Measurements from ENCODE around the gene STAMBP.

STAMBP gene

DNA sequence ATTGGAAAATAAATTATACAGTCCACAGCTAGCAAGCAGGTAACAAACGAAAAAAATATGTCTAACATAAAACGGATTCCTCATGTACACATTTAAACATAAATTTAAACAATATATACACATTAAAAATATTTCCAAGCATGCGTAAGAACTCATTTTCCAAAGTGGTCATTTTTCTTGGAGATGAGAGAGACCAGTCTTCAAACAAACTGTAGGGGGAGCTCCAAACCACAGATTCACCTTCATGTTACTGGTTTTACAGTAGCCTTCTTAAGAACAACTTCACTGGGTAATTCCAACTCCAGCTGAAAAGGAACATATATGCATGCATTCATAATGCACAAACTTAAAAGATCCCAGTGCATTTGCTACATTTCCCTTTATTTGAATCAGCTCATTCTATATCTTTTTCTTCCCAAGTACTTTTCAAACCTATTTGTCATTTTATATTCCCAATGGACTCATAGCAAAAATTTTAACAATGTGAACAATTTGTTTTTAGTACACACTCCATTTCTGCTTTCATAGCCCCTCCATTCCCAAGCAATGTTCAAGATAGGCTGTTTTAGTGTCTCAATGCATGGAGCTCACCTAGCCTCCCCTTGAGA is 4.7 kb upstream of the STAMBP start:
- no peak overlapping the region for H3K27ac Mint-ChIP-seq
- peak; percentile 43 for DNase-seq
- no peaks in the 10 kb centered on the region for H3K9me3 Mint-ChIP-seq
- peaks cover 7% of the 10 kb centered on the region for H3K27me3 Mint-ChIP-seq
- CTCF ChIA-PET: interaction anchor here (0.6 to 5.5 kb wide), 36 partner anchors 8 to 575 kb away, joined by 3 to 50 read pairs (median 4); partner anchors contain the start of gene BOLA3
- peaks cover 2% of the 10 kb centered on the region for H3K36me3 Mint-ChIP-seq
- H3K4me3 Mint-ChIP-seq: no peak overlapping the region
- peaks cover 14% of the 10 kb centered on the region for H3K4me1 Mint-ChIP-seq

DNA sequence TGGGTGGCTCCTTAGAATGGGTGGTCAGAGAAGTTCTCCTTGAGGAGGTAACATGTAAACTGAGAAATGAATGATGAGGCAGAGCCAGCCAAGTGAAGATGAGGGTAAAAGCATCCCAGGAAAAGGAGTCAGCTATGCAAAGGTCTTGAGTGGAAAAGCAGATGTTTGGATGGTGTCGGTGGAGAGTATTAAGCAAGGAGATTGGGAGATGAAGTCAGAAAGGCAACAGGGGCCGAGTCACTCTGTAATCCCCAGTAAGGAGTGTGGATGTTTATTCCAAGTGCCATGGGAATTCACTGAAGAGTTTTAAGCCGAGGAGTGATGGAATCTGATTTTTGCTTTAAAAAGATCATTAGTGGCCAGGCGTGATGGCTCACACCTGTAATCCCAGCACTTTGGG is 3.4 kb upstream of the STAMBP start:
- Mint-ChIP-seq H3K4me1 (peaks cover 26% of the 10 kb centered on the region), H3K36me3 (peaks cover 2% of the 10 kb centered on the region)

DNA sequence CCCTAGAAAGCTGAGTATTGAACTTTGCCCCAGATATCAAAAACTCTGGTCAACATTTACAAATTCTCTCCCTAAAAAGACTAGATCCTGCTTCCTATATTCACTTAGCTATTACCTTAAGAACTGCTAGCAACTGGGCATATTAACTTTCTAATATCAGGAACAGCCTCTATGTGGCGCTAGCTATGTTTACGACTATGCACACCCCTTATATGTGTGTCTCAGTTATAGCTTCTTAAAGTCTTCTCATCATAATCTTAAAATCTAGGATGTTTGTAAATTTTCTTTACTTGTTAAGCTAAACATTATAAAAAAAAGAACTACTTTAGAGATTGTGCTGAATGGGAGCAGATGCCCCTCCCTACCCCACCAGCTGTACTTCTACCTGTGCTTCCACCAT is 1.7 kb upstream of the STAMBP start:
- peaks cover 33% of the 10 kb centered on the region for H3K4me1 Mint-ChIP-seq
- no peaks in the 10 kb centered on the region for H3K9me3 Mint-ChIP-seq
- H3K36me3 Mint-ChIP-seq: peaks cover 14% of the 10 kb centered on the region
- no peak for DNase-seq
- H3K27ac Mint-ChIP-seq: no peak overlapping the region
- H3K4me3 Mint-ChIP-seq: peak overlapping the region; percentile 67
- peaks cover 4% of the 10 kb centered on the region for H3K27me3 Mint-ChIP-seq
- CTCF ChIA-PET: interaction anchor here (0.6 to 5.5 kb wide), 35 partner anchors 11 to 564 kb away, joined by 3 to 50 read pairs (median 4); partner anchors contain the start of genes BOLA3 and MOB1A

More for the DNA sequence above, 3.4 kb upstream of the STAMBP start:
- Mint-ChIP-seq H3K9me3 (no peaks in the 10 kb centered on the region), H3K27ac (no peak overlapping the region), H3K27me3 (peaks cover 4% of the 10 kb centered on the region), H3K4me3 (no peak overlapping the region)
- CTCF ChIA-PET: interaction anchor here (0.9 to 5.5 kb wide), 12 partner anchors 10 to 510 kb away, joined by 3 to 50 read pairs (median 7); partner anchors contain the start of gene BOLA3
- DNase-seq: no peak

DNA sequence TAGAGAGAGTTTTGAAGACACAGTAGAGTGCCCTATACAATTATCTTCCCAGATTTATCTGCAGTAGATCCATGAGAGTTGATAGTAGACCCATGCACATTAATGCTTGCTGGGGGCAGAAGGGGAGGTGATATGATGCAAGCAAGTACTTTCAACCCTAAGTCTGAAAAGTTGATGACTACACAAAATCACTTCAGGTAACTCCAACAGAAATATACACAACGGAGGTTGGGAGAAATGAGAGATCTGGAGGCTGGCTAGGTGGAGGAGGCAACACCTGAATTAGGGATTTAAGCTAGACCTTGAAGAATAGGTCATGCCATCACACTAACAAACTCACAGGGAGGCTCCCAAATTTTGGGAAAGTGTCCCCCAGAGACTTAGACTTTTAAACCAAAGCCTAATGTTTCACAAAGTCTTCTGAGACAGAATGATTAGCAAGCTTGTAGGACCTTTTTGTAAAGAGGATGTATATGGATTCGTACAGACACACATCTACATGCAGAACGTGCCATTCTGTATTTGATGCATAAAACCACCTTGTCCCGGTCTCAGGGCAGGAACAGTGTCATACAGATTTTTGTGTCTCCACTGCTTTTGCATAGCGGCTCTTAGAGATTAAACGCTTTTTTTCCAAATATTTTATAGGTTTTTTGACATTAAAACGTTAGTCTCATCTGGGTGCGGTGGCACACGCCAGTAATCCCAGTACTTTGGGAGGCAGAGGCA is 937 bp upstream of the STAMBP start:
- Mint-ChIP-seq H3K27me3 (peaks cover 4% of the 10 kb centered on the region), H3K9me3 (peaks cover 5% of the 10 kb centered on the region), H3K4me3 (peak overlapping the region; percentile 91), H3K4me1 (peaks cover 39% of the 10 kb centered on the region), H3K27ac (peak overlapping the region; percentile 94), H3K36me3 (peaks cover 22% of the 10 kb centered on the region)
- no peak for DNase-seq
- CTCF ChIA-PET: interaction anchor here (0.7 to 5.5 kb wide), 28 partner anchors 18 to 713 kb away, joined by 3 to 50 read pairs (median 4); partner anchors contain the start of genes BOLA3 and MOB1A

DNA sequence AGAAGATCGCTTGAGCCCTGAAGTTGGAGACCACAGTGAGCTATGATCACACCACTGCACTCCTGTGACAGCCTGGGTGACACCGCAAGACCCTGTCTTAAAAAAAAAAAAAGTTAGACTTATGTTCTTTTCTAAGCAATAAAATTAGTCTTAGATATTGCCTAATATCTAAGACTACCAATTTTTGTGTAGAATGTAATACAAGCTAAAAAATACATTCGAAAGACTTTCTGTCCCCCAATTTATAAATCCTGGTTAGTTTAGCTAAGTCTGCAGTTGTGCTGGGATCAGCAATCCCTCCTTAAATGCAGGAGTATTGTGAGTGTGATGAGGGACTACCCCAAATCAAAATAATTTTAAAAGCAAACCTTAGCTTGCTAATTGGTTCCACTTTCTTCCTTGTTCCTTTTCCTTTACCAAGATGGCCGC is 358 bp upstream of the STAMBP start:
- peaks cover 40% of the 10 kb centered on the region for H3K4me1 Mint-ChIP-seq
- H3K36me3 Mint-ChIP-seq: peaks cover 26% of the 10 kb centered on the region
- H3K9me3 Mint-ChIP-seq: peaks cover 6% of the 10 kb centered on the region
- CTCF ChIA-PET: interaction anchor here (0.6 to 5.5 kb wide), 20 partner anchors 17 to 713 kb away, joined by 3 to 50 read pairs (median 4); partner anchors contain the start of genes BOLA3 and MOB1A
- peak overlapping the region; percentile 91 for H3K4me3 Mint-ChIP-seq
- no peak for DNase-seq
- peak overlapping the region; percentile 94 for H3K27ac Mint-ChIP-seq
- H3K27me3 Mint-ChIP-seq: peaks cover 4% of the 10 kb centered on the region

DNA sequence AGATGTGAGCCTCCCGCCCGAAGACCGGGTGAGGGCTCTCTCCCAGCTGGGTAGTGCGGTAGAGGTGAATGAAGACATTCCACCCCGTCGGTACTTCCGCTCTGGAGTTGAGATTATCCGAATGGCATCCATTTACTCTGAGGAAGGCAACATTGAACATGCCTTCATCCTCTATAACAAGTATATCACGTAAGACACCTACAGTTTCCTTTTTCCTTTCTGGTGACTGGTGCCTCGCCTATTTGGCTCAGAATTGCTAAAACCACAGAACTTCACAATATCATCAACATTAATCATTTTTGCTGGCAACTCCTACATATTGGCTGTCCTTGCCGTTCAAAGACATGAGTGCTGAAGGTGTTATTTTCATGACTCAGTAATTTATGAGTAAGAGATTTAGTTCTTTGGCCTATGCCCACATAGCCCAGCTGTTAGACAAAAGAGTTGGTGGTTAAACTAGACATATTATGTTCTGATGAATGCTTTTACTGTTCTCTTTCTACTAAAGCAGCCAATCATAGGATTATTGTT is 2.2 kb downstream of the STAMBP start:
- Mint-ChIP-seq H3K27ac (peak overlapping the region; percentile 60), H3K4me3 (peak overlapping the region; percentile 8), H3K4me1 (peaks cover 40% of the 10 kb centered on the region), H3K27me3 (no peaks in the 10 kb centered on the region), H3K36me3 (peaks cover 42% of the 10 kb centered on the region), H3K9me3 (peaks cover 6% of the 10 kb centered on the region)
- DNase-seq: no peak
- CTCF ChIA-PET: interaction anchor here (1.4 kb wide), 1 partner anchor 14 kb away, joined by 3 read pairs; no protein-coding TSS in a partner anchor

DNA sequence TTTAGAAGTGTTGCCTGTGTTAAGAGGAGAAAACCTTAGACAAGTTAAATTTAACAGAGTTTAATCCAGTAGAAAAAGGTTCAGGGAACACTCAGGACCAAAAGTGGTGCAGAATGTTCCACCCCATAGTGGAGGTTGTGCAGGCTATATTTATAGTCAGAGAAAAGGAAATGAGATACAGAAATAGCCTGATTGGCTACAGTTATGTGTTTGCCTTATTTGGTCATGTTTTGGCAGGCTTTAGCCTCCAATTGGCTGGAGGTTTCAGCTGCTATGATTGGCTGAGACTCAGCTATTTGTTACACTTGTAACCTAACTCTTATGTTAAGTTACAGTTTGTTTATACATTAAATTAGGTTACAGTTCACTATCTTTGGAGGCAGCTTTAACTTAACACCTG is 4.2 kb downstream of the STAMBP start:
- CTCF ChIA-PET: no interaction called here
- Mint-ChIP-seq H3K27me3 (no peaks in the 10 kb centered on the region), H3K9me3 (peaks cover 6% of the 10 kb centered on the region), H3K4me1 (peaks cover 33% of the 10 kb centered on the region), H3K27ac (no peak overlapping the region), H3K4me3 (no peak overlapping the region), H3K36me3 (peaks cover 46% of the 10 kb centered on the region)
- DNase-seq: no peak

DNA sequence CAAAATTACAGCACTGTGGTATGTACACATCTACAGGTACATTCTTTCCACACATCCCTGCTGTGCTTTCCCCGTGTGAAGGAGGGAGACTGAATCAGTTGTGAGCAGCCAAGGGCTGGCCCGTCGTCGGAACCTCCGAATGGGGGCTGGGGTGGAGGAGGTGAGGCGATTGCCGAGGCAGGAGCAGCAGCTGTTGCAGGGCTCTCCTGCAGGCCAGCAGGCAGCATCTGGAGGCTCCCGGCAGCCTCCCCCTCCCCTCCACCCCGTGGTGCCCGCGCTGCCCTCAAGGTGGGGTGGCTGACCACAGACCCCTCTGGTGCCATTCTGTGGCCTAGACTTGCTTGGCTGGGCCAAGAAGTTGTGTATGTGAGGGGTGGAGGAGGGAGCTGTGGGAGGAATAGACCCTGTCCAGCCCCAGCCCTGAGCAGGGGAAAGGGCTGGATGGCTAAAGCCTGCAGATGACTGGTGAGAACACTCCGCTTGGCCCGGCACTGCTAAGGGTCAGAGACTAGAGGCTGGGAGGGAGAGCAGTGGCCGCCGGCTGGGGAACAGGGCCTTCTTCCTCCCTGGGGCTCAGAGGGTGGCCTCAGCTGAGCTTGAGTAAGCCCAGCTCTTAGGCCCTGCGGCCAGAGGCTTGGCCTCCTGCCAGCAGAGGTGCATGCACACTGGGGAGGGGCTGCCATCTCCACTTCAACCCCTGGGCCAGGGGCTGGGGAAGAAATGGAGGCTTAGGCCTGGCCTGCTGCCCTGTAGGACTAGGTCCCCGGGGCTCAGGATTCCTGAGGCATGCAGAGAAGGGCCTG is 7.6 kb downstream of the STAMBP start:
- Mint-ChIP-seq H3K4me1 (peaks cover 6% of the 10 kb centered on the region), H3K9me3 (peaks cover 6% of the 10 kb centered on the region), H3K27ac (no peak overlapping the region), H3K36me3 (peaks cover 44% of the 10 kb centered on the region), H3K27me3 (no peaks in the 10 kb centered on the region), H3K4me3 (no peak overlapping the region)
- DNase-seq: no peak
- CTCF ChIA-PET: no interaction called here

DNA sequence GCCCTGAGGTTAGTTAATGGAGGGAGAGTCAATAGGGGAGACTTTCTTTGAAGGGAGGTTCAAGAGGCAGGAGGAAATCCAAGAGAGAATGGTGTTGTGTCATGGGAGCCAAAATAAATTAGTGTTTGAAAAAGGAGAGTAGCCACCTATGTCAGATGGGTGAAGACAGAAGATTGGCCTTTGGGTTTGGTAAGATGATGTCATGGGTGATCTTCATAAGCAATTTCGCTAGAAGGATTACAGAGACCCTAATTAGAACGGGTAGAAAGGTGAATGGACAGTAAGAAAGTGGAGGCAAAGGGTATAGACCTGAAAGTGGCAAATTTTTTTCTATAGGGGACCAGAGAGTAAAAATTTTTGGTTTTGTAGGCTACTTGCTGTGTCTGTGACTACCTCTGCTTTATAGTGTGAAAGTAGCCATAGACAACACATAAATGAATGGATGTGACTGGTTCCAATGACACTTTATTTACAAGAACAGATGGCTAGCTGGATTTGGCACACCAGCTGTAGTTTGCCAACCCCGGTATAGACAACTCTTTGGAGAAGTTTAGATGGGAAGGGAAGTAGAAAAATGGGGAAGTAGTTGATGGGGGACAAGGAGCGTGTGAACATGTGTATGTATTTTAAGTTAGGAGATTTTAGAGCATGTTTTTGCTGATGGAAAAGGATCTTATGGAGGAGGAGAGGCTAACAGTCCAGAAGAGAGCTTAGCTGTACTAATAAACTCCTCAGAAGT is 9.3 kb downstream of the STAMBP start:
- no peak for DNase-seq
- no peak overlapping the region for H3K4me3 Mint-ChIP-seq
- no peaks in the 10 kb centered on the region for H3K4me1 Mint-ChIP-seq
- H3K9me3 Mint-ChIP-seq: no peaks in the 10 kb centered on the region
- no peak overlapping the region for H3K27ac Mint-ChIP-seq
- no peaks in the 10 kb centered on the region for H3K27me3 Mint-ChIP-seq
- peaks cover 30% of the 10 kb centered on the region for H3K36me3 Mint-ChIP-seq
- CTCF ChIA-PET: interaction anchor here (2.0 kb wide), 1 partner anchor 14 kb away, joined by 6 read pairs; no protein-coding TSS in a partner anchor

DNA sequence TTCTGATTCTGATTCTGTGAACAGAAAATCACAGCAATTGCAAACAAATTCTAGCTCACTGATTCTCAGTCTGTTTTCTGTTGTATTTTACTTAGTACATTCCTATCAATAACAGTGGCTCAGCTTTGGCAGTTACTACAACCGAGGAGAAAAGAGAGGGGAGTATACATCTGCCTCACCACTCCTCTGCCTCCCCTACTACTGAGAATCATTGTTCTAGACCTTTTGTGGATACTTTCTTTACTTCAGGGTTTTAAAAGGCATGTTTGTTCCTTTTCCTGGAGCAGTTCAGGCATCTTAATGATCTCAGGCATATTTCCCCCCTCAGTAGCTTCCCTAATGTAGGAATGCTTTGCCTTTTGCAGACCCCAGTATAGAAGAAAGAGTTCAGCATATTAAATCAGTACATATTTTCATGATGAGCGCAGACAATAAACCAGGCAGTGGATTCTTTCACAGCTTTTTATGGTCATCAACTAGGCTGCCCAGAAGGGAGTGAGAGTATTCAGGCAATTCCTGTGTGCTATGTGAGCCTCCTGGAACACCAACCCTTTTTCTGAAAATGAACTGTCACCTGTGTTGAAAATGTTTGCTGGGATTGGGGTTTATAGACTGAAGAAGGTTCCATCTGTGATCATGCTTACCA is 10.3 kb downstream of the STAMBP start:
- Mint-ChIP-seq H3K27ac (no peak overlapping the region), H3K36me3 (peaks cover 22% of the 10 kb centered on the region), H3K27me3 (no peaks in the 10 kb centered on the region), H3K9me3 (no peaks in the 10 kb centered on the region), H3K4me3 (no peak overlapping the region), H3K4me1 (peaks cover 1% of the 10 kb centered on the region)
- CTCF ChIA-PET: interaction anchor here (1.2 to 2.0 kb wide), 2 partner anchors 15 to 82 kb away, joined by 4 to 6 read pairs; no protein-coding TSS in a partner anchor
- DNase-seq: no peak

DNA sequence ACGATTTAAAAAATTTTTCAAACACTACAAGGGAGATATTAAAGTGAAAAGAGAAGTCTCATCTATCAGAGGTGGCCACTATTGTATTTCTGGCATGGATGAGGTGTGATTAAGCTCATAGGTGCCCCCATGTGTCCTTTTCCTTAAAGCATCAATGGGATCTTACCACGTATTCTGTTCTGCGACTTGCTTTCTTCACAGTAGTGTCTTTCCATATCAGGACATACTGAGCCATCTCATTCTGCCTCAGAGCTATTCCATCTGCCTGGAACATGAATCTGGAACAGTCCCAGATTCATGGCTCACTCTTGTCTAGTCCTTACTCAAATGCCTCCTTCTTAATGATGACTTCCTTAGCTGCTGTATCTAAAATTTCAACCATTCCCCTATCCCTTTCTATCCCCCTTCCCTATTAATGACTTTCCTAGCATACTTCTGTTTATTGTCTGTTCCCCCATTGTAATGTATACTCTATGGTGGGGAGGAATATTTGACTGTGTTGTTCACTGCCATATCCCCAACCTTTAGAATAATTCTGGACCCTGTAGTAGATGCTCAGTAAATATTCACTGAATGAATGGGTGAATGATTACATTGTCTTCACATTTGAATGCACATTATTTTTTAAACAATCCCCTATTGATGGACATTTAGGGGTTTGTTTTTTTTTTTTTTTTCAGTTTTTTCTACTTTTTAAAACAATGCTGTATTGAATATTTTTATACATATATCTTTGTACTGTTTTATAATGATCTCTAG is 11.1 kb downstream of the STAMBP start:
- no peak overlapping the region for H3K4me3 Mint-ChIP-seq
- H3K36me3 Mint-ChIP-seq: peaks cover 24% of the 10 kb centered on the region
- H3K9me3 Mint-ChIP-seq: no peaks in the 10 kb centered on the region
- no peaks in the 10 kb centered on the region for H3K27me3 Mint-ChIP-seq
- peaks cover 4% of the 10 kb centered on the region for H3K4me1 Mint-ChIP-seq
- DNase-seq: no peak
- CTCF ChIA-PET: interaction anchor here (1.2 to 2.0 kb wide), 2 partner anchors 16 to 81 kb away, joined by 4 to 6 read pairs; no protein-coding TSS in a partner anchor
- H3K27ac Mint-ChIP-seq: no peak overlapping the region

Measured in activated naive CD4-positive, alpha-beta T cell treated with anti-CD3 and anti-CD28 coated beads, Interleukin-2, amount 10 ng/mL, durations not matched to agents 7 days and 5 days (primary cell).